ENCODE results near the gene CLPSL2. TPM values are rescaled to one million over a fixed set of nuclear protein-coding genes. Genes with fewer than 3 reads are reported as not detected.

Gene CLPSL2
- total and polyA plus RNA-seq, 8 donors, result not detected

DNA sequence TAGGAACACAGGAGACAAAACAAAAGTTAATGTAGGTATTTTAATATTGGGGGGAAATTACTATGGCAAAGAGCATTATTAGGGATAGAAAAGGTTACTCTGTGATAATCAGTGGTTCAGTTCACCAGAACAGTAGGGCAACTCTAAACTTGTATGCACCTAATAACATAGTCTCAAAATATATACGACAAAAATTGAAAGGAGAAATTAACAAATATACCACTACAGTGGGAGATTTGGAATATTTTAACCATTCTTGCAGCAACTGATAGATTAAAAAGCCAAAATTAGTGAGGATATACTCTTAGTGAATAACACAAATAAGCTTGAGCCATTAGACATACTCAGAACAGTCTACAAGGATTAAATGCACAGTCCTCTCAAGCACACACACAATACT, 28.5 kb upstream of the CLPSL2 start:
- no peak overlapping the region for H3K4me3 ChIP-seq
- 92 to 100% (median 97%) methylated on average over 1 of the region's 1 CpG for WGBS, 5 donors
- H3K27me3 ChIP-seq, result no peaks in the 10 kb centered on the region
- H3K27ac ChIP-seq, result no peak overlapping the region
- TF ChIP-seq POLR2A (IDR thresholded peaks at IDR 0.05) (no peak), EP300 (IDR thresholded peaks at IDR 0.05) (no peak)
- H3K4me1 ChIP-seq, result no peaks in the 10 kb centered on the region
- no peak for DNase-seq
- peaks cover 0 to 6% (median 0%) of the 10 kb centered on the region in 4 donors for H3K9me3 ChIP-seq
- no peaks in the 10 kb centered on the region for H3K36me3 ChIP-seq
- intact Hi-C loops (cut with DNase I; ENCODE audit: low total_unique reads), result no loop called here

GRCh38 chr6:35750557-35750956, 25.8 kb upstream of the CLPSL2 start:
- no peak overlapping the region for H3K4me3 ChIP-seq
- whole genome bisulfite sequencing, 5 donors, result 83 to 93% (median 89%) methylated on average over 7 of the region's 7 CpGs

GRCh38 chr6:35751594-35751993, 24.8 kb upstream of the CLPSL2 start:
- peaks cover 0 to 6% (median 0%) of the 10 kb centered on the region in 4 donors for H3K9me3 ChIP-seq
- WGBS, 5 donors, result 63 to 88% (median 78%) methylated on average over 4 of the region's 4 CpGs
- no peaks in the 10 kb centered on the region for H3K27me3 ChIP-seq
- H3K27ac ChIP-seq, result no peak overlapping the region
- intact Hi-C loops (cut with DNase I; ENCODE audit: low total_unique reads), result no loop called here
- TF ChIP-seq EP300 (IDR thresholded peaks at IDR 0.05), result no peak
- no peak for TF ChIP-seq POLR2AphosphoS5 (IDR thresholded peaks at IDR 0.05)
- no peak for TF ChIP-seq CTCF (IDR thresholded peaks at IDR 0.05)
- TF ChIP-seq POLR2A (IDR thresholded peaks at IDR 0.05), result no peak
- no peaks in the 10 kb centered on the region for H3K4me1 ChIP-seq
- no peak for DNase-seq
- H3K4me3 ChIP-seq, result no peak overlapping the region
- no peaks in the 10 kb centered on the region for H3K36me3 ChIP-seq

More at GRCh38 chr6:35750557-35750956, 25.8 kb upstream of the CLPSL2 start:
- no peak overlapping the region for H3K27ac ChIP-seq
- no peak for DNase-seq
- TF ChIP-seq POLR2A (IDR thresholded peaks at IDR 0.05) (no peak), POLR2AphosphoS5 (IDR thresholded peaks at IDR 0.05) (no peak), EP300 (IDR thresholded peaks at IDR 0.05) (no peak), CTCF (IDR thresholded peaks at IDR 0.05) (no peak)
- H3K36me3 ChIP-seq, result no peaks in the 10 kb centered on the region
- H3K4me1 ChIP-seq, result no peaks in the 10 kb centered on the region
- intact Hi-C loops (cut with DNase I; ENCODE audit: low total_unique reads), result no loop called here
- no peaks in the 10 kb centered on the region for H3K27me3 ChIP-seq
- peaks cover 0 to 6% (median 0%) of the 10 kb centered on the region in 4 donors for H3K9me3 ChIP-seq

GRCh38 chr6:35752330-35752729, 24.1 kb upstream of the CLPSL2 start:
- no peaks in the 10 kb centered on the region for H3K27me3 ChIP-seq
- WGBS, 5 donors, result 89 to 94% (median 91%) methylated on average over 4 of the region's 4 CpGs
- no peak for DNase-seq
- TF ChIP-seq POLR2A (IDR thresholded peaks at IDR 0.05) (no peak), POLR2AphosphoS5 (IDR thresholded peaks at IDR 0.05) (no peak), EP300 (IDR thresholded peaks at IDR 0.05) (no peak), CTCF (IDR thresholded peaks at IDR 0.05) (no peak)
- no peaks in the 10 kb centered on the region for H3K4me1 ChIP-seq
- intact Hi-C loops (cut with DNase I; ENCODE audit: low total_unique reads), result no loop called here
- no peak overlapping the region for H3K27ac ChIP-seq
- H3K4me3 ChIP-seq, result no peak overlapping the region
- H3K9me3 ChIP-seq, result peaks cover 0 to 5% (median 0%) of the 10 kb centered on the region in 4 donors
- H3K36me3 ChIP-seq, result no peaks in the 10 kb centered on the region

DNA sequence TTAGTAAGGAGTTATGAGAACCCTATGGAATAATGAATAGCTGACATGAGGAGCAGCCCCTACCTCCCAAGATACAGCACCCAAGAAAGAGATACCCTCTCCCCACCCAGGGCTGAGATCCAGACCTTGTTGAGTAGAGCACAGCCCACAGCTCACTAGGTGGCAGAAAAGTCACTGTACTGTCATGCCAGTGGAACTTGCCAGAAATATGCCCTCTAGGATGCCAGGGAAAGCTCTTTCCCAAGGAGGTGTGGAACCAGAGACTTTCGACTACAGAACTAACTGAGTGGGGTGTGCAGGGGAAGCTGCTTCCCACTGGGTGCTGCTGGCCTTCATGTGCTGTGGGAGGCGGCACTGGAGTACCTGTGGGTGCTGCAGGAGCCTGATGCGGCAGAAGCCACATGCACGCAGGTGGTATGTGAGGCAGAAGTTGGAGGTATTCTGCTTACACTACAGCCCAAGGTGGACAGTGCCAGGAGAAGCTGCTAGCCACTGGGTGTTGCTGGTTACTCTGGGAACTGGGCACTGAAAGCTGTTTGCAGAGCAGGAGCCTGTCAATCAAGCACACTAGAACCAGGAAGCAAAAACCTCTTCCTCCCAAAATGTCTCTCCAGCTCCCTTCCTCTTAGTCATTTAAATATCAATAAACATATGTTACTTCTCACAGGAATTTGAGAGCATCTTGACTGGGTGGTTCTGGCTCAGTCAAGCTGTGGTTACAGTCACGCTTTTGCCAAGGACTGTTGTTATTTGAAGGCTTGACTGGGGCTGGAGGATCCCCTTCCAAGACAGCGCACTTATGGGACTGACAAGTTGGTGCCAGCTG, 21.7 kb upstream of the CLPSL2 start:
- Histone ChIP-seq H3K4me1 (no peaks in the 10 kb centered on the region), H3K9me3 (no peaks in the 10 kb centered on the region), H3K27me3 (peaks cover 0 to 15% (median 0%) of the 10 kb centered on the region in 3 donors), H3K27ac (no peak overlapping the region), H3K36me3 (no peaks in the 10 kb centered on the region), H3K4me3 (no peak overlapping the region)
- no peak for TF ChIP-seq POLR2A (IDR thresholded peaks at IDR 0.05)
- TF ChIP-seq POLR2AphosphoS5 (IDR thresholded peaks at IDR 0.05), result no peak
- TF ChIP-seq EP300 (IDR thresholded peaks at IDR 0.05), result no peak
- TF ChIP-seq CTCF (IDR thresholded peaks at IDR 0.05), result no peak
- intact Hi-C loops (cut with DNase I; ENCODE audit: low total_unique reads), result no loop called here
- WGBS, 5 donors, result 71 to 79% (median 76%) methylated on average over 6 of the region's 6 CpGs
- no peak for DNase-seq

Measured in stomach (tissue), 9 donors.